SIG-M5 (cell line): Measurements from ENCODE around the gene TNKS1BP1.
"Not testable (repeated sequence)": the region's sequence is repeated elsewhere in the genome, so short reads cannot be mapped to it uniquely, and the experiment has no call there.

ENCODE experiments used
- DNase-seq: peaks from one replicate; lab custom pipeline; 2025; lab: John Stamatoyannopoulos, UW

The TNKS1BP1 gene

DNA sequence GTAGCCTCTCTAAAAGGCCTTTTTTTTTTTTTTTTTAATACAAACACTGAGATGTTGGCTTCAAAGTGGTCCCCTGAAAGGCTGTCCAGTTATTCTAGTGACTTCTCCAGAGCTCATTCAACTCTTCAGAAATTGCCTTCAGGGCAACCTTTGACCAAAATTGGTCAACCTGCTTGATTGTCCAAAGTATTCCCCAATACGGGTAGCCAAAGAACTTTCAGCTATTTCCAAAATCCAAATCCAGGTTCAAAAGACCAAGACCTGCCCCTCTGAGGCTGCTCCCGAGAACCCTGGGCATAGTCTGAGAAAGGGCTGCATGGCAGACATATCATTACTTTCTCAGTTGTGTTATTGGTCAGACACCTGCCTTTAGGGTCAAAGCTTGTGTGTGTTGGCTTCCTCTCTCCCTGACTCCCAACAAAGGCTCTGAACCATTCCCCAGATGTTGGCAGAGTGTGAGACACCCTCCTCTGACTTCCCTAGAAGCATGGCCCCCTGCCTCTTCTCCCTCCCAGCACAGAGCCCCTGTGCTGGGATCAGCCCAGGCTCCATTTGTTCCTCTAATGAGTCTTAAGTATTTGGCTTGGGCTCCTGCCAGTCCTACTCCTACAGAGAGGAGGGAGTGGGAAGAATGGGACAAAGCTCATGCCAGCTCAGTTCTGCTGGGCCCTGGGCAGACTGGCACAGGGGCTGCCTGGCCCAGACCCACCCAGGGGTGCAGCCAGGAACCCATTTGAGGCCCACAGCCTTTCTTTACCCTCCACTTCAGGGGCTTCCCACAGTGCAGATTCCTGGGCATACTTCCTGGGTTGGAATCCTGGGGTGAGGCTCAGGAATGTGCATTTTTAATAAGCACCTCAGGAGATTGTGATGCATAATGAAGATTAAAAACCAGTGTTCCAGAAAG, 30.3 kb downstream of the TNKS1BP1 start:
- no peak for DNase-seq

DNA sequence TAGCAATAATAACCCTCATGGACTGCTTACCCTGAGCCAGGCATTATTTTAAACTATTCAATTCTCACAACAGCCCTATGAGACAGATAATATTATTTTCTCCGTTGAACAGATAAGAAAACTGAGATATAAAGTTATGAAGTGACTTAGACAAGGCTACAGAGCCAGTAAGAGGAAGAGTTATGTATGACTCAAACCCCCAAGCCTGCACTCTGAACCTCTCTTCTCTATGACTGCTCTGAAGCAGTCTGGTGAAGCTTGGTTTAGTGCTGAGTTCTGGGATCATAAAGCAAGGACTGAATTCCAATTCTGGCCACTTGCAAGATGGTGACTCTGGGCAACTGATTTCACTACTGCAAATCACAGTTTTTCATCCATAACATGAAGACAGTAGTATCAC, 34.5 kb downstream of the TNKS1BP1 start:
- DNase-seq, result no peak

DNA sequence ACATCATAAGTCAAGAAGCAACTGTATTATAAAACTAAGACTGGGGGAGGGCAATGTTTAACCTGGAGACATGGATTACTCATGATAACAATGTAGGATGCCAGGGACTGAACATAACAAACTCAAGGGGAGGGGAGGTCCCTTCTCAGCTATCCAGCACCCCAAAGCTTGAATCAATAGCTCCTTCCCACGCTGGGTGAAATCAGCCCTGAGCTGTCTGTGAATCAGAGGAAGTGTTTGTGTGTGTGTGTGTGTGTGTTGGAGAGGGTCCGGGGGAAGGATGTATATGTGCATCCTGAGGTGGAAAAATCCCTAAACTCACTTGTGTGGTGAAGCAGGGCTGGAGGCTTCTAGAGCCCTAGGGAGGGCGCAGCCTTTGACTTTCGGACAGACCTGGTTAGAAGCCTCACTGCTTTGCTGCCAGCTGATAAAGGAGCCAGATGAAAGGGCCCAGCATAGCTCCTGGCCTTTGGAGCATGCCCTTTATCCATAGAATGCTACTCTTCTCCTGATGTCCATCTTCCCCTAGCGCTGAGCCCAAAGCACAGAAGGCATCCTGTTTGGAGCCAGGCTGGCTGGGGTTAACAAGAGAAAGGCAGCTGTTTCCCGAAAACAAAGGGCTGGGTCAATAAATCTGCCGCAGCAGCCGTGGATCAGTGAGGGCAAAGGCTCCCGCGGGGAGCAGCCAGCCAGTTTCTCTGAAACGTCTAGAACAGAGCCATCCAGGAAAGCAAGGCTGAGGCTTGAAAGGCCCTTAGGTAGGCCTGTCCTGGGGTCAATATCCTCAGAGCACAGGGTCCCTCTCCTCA, 35.8 kb downstream of the TNKS1BP1 start:
- DNase-seq, result no peak

DNA sequence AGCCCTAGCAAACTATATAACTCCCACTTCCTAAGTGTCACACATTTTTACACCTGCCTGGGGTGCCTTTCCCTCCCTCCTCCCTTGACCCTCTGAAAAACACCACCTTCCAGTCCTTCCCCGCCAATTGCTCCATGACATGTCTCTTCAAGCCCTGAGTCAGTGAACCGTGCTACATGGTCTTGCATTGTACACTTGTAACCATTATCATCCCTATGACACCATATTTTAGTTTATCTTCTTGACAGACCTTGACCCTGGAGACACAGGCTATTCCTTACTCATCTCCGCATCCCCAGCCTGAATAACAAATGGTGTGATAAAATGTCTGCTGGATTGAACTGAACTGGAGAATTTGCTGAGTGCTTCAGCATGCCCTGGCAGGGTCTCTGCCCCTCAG, 36.9 kb downstream of the TNKS1BP1 start:
- no peak for DNase-seq

DNA sequence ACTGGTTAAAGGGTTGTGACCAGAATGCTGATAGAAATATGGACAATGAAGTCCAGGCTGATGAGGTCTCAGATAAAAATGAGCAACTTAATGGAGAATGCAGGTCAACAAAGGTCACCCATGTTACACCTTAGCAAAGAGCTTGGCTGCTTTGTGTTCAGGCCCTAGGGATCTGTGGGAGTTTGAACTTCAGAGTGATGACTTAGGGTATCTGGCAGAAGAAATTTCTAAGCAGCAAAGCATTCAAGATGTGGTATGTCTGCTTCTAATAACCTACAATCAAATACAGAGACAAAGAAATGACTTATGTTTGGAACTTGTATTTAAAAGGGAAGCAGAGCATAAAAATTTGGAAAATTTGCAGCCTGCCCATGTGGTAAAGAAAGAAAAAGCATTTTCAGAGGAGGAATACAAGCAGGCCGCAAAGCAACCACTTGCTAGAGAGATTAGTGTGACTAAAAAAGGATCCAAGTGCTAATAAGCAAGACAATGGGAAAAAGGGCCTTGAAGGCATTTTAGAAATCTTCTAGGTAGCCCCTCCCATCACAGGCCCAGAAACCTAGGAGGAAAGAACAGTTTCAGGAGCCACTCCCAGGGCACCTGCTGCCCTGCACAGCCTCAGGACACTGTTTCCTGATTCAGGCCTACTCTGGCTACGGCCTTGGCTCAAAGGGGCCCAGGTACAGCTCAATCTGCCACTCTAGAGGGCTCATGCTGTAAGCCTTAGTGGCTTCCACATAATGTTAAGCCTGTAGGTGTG, 41.3 kb downstream of the TNKS1BP1 start:
- DNase-seq, result no peak

DNA sequence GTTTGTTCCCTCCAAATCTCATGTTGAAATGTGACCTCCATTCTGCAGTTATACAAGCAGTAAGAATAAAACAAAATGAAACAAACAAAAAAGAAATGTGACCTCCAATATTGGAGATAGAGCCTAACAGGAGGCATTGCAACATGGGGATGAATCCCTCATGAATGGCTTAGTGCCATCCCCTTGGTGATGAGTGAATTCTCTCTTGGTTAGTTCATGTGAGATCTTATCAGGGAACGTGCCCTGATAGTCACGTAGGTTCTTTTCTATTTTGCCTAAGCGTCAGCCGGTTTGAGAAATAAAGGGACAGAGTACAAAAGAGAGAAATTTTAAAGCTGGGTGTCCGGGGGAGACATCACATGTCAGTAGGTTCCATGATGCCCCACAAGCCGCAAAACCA, 43.2 kb downstream of the TNKS1BP1 start:
- not testable (repeated sequence) for DNase-seq

DNA sequence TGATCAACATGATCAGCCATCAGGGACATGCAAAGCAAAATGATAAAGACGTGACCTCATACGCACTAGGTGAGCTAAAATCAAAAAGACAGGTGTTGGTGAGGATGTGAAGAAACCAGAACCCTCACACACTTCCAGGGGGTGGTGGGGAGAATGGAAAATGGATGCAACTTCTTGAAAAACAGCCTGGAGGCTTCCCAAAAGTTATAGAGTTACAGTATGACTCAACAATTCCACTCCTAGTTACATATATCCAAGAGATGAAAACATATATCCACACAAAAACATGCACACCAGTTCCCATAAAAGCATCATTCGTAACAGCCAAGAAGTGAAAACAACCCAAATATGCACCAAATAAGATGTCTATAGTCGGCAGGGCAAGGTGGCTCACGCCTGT, 45.6 kb downstream of the TNKS1BP1 start:
- DNase-seq, result no peak

DNA sequence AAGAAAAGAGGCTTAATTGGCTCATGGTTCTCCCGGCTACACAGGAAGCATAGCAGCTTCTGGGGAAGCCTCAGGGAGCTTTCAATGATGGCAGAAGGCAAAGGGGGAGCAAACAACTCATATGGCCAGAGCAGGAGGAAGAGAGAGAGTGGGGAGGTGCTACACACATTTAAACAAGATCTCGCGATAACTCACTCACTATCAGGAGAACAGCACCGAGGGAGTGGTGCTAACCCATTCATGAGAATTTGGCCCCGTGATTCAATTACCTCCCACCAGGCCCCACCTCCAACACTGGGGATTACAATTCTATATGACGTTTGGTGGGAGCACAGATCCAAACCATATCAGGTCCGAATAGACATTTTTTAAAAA, 46.0 kb downstream of the TNKS1BP1 start:
- DNase-seq, result no peak

DNA sequence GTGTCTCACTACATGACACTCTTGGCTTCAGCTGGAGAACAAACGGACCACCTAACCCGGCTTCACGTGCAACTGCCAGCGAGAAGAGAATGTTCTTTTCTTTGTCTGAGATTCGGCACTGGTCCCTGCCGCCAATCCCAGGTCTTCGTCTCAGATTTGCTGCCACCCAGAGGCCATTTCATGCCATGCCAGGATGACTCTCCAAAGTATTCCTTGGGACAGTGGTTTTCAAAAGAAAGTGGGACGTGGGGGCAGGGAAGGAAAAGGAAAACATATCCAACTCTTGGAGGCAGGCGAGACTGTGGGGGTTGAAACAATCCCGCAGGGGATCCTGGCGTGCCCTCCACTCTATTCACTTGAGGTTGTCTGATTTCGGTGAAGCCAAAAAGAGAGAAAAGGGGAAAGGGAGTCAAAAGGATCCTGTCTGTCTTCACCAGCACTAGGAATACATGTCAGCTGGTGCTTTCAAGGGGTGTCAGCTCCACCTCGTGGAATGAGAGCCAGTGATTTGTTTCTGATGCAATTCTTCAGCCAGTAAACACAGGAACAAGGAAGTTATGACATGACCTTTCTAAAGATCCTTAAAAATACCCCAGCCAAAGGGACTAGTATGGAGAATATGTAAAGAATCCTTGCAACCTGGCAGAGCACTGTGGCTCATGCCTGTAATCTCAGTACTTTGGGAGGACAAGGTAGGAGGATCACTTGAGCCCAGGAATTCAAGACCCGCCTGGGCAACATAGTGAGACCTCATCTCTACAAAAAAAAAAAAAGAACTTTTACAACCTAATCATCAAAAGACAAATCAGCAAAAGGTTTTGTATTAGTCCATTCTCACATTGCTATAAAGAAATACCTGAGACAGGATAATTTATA, 46.7 kb downstream of the TNKS1BP1 start:
- no peak for DNase-seq

DNA sequence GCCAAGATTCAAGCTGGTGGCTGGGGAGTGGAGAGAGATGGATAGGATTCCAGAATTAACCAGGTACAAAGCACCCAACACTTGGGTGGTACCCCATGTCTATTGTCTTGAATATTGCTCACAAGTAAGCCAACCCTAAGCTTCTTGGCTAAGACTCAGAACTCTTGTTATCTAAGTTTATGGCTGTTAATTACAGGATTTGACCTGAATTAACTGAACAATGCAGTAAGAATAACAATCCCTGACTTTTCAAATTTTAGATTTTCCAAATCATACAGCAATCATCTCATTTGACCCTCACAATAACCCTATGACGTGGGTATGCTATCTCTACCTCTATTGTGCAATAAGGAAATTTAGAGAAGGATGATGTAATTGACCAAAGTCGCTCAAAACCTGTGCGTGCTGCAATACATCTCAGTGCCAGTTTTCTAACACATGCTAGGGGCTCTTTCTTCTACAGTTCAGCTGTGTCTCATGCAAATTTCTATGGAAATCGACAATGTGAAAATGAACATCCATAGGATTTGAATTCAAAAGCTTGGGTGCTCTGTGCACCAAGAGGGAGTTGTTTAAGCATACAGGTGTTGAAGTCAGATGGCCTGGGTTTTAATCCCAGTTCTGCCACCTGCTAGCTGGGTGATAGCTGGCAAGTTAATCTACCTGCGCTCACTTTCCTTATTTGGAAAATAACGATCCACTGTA, 47.6 kb downstream of the TNKS1BP1 start:
- no peak for DNase-seq

DNA sequence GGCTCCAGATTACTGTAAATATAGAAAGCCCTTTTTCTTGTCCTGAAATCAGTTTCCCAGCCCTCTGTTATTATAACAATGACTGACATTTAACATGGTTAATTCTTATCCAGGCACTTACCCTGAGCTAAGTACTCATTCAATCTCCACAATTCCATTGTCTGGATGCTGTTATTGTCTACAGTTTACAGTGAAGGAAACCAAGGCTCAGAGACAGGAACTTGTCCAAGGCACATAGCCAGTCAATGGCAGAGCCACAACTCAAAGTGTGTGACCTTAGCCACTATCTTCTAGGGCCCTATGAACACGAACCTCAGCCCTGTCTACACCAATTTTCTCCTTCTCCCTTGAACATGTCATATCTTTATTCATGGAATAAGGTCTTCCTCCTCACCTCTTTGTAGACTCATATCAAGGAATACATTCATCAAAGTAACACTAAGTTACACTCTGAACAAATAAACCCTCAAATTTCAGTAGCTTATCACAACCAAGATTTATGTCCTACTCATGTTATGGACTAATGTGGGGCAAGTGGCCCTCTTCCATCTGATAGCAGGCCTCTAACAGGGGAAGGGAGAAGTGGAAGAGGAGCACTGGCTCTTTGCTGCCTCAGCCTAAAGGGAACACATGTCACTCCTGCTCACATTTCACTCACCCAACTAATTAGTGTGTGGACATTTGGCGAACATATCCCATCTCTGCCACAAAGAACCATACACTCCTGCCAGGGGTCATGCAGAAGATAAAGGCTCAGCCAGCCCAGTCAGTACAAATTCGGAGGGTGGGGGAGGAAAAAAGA, 48.4 kb downstream of the TNKS1BP1 start:
- DNase-seq, result no peak

DNA sequence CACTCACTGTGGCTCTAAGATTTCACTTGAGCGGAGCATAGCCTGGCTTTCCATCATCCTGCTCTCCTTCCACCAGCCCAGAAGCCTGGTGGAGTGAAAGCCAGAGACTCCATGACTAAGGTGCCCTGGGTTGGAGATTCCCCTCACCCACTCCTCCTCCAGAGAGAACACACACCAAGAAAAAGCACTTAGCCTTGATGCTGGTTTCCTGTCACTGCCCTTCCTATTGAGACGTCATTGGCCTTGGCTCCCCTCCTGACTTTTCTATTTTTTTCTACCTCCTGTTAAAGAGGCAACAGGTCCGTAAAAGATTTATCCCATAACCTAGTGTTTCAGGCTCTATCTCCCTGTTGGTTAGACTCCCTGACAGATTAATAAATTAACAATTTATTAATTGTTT, 49.2 kb downstream of the TNKS1BP1 start:
- no peak for DNase-seq

DNA sequence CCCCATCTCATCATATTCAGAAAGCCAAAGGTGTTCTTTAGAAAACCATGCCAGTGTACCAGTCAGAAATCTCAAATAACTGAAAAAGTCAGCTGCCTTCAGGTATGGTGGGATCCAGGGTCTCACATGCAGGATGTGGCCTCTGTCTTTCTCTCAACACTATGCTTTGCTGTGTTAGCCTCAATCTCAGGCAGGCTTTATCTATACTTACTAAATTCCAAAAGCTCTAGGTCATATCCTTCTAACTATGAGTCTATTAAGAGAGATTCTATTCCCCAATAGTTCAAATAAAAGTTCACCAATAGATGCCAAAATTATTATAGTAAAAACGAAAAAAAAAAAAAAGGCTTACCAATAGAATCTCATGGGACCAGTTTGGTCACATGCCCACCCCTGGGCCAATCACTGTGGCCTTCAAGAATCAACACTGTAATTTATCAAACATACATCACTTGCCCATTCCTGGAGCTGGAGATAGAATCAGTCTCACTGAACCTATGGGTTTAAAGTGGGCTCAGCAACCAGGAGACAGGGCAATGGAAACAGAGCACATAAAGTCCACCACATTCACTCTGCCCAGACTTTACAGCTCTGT, 49.8 kb downstream of the TNKS1BP1 start:
- DNase-seq, result no peak

DNA sequence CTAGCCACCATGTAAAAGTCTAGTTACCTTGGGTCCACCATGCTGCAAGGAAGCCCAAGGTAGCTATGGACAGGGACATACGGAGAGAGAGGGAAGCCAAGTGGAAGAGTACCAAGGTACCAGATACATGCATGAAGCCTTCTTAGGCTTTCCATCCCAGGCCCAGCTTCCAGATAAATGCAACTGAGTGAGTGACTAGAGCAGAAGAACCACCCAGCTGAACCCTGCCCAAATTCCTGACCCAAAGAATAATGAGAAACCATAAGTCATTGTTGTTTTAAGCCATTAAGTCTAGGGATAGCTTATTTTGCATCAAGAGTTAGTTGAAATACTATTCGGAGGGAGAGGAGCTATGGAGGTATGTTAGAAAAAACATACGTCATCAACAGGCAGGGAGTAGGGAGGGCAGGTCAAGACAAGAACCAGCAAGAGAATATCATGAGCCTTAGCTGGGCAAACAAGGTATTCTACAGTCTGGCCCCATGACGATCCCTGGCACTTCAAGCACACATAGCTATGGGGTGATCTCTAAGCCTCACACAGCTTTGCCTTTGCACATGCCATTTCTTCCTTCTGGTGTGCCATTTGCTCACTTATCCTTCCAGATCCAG, 51.2 kb downstream of the TNKS1BP1 start:
- DNase-seq, result no peak

DNA sequence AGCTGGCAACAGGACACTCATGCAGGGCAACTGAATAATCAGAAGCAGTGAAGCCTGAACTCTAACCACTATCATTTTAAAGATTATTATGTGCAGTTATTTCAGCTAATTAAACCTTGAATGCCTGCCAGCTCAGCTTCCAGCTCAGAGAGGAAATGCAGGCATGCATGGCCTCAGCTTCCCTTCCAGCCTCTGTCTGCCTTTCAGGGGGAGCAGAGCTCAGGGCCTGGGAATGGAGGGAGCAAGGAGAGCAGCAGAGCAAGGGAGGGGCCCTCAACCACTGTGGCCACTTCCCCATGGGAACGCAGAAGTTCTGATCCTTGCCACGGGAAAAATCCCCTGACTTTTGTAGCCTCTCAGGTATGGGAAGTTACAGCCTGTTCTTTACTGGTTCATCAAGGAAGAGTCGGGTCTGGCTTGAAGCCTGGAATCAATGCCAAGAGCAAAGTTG, 55.2 kb downstream of the TNKS1BP1 start:
- DNase-seq, result no peak

DNA sequence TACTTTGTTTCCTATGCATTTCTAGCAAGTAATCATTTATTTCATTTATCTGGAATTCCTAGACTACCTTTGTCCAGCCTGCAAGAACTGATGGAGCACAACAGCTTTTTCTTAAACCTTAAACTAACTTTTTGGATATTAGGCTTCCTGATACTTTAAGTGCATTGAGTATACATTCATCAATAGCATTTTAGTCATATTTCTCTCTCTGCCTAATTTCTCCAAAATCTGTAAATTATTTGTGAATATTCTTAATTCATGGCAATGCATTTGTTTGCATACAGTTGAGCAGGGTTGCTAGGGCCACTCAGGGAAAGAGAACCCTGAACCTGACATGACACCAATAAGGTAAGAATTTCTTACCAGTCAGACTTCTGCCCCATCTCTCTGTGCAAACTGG, 58.6 kb downstream of the TNKS1BP1 start:
- DNase-seq, result no peak

DNA sequence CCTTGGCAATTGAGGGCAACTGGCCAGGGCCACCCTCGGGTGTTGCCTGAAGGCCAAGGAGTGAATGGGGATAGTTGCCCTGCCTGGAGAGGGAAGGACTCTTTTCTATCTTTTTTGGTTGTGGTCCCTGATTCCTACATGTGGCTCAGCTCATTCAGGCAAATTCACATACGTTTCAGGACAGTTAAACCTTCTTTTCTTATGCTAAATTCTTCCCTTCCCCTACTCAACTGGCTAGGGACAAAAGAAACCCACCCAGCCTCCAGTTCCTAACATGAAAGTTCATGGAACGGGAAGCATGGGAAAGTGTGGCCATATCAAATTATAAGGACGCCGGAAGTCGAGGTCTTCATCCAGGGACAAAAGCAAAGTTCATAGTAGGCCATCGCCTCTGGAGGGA, 61.4 kb downstream of the TNKS1BP1 start:
- no peak for DNase-seq

DNA sequence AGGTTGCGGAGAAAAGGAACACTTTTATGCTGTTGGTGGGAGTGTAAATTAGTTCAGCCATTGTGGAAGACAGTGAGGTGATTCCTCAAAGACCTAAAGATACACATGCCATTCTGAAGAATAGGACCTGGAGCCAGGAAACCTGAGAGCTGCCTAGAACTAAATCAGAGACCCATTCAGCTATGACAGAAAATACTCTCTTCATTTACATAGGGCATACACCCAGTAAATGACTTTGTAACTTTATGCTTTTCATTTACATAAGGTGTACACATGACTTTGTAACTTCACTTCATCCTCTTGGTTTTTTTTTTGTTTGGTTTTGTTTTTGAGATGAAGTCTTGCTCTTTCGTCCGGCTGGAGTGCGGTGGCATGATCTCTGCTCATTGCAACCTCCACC, 62.6 kb downstream of the TNKS1BP1 start:
- DNase-seq, result no peak
